ENCODE data around the gene UAP1L1. TPM values are rescaled to one million over a fixed set of nuclear protein-coding genes. Genes with fewer than 3 reads are reported as not detected.

UAP1L1 gene
- total RNA-seq, 4 donors from 2014 or later: 9.3 to 15.7 (median 12.4) TPM

DNA sequence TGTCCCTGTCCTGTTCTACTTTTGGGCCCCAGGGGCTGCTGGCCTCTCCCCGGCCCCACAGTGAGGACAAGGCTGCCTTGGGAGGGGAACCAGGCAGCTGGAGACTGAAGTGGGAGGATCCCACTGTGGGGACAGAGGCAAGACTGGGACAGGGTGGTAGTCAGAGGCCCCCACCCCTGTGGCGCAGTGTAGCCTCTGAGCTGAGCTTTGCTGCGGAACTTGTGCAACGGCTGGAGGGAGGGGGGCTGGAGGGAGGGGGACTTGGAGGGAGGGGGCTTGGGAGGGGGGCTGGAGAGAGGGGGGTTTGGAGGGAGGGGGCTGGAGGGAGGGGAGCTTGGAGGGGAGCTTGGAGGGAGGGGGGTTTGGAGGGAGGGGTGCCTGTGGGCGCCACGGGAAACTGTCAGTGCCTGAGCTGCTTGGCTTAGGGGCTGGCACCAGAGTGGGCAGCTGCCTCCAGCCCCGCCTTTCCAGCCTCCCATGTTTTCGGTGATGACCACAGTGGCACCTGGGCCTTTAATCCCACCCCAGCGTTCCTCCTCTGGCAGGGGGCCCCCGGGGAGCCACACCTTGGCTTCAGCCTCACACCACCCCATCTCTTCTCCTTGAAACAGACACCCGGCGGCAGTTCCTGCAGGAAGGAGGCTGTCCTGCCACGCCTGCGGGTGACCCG, 43.1 kb upstream of the UAP1L1 start:
- Histone ChIP-seq H3K27ac (peak overlapping the region in 1 of 3 donors; percentile 49), H3K4me1 (peaks cover 17 to 29% of the 10 kb centered on the region in 2 donors), H3K9me3 (no peaks in the 10 kb centered on the region), H3K36me3 (peaks cover 0 to under 1% of the 10 kb centered on the region in 2 donors), H3K27me3 (no peaks in the 10 kb centered on the region), H3K4me3 (replicated peaks in 1 of 3) (no peak overlapping the region)
- 46 to 48% methylated on average over 9 to 12 of the region's 15 CpGs for WGBS, 2 donors
- no peak for DNase-seq
- TF ChIP-seq POLR2A (IDR thresholded peaks at IDR 0.05): no peak
- TF ChIP-seq, protein P1, sequence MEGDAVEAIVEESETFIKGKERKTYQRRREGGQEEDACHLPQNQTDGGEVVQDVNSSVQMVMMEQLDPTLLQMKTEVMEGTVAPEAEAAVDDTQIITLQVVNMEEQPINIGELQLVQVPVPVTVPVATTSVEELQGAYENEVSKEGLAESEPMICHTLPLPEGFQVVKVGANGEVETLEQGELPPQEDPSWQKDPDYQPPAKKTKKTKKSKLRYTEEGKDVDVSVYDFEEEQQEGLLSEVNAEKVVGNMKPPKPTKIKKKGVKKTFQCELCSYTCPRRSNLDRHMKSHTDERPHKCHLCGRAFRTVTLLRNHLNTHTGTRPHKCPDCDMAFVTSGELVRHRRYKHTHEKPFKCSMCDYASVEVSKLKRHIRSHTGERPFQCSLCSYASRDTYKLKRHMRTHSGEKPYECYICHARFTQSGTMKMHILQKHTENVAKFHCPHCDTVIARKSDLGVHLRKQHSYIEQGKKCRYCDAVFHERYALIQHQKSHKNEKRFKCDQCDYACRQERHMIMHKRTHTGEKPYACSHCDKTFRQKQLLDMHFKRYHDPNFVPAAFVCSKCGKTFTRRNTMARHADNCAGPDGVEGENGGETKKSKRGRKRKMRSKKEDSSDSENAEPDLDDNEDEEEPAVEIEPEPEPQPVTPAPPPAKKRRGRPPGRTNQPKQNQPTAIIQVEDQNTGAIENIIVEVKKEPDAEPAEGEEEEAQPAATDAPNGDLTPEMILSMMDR (IDR thresholded peaks at IDR 0.05): no peak
- intact Hi-C loops (cut with DNase I): loop anchor here (5.0 to 10.0 kb wide), 2 partner anchors 189 to 247 kb away; partner anchors contain the start of genes AJM1 and PHPT1

DNA sequence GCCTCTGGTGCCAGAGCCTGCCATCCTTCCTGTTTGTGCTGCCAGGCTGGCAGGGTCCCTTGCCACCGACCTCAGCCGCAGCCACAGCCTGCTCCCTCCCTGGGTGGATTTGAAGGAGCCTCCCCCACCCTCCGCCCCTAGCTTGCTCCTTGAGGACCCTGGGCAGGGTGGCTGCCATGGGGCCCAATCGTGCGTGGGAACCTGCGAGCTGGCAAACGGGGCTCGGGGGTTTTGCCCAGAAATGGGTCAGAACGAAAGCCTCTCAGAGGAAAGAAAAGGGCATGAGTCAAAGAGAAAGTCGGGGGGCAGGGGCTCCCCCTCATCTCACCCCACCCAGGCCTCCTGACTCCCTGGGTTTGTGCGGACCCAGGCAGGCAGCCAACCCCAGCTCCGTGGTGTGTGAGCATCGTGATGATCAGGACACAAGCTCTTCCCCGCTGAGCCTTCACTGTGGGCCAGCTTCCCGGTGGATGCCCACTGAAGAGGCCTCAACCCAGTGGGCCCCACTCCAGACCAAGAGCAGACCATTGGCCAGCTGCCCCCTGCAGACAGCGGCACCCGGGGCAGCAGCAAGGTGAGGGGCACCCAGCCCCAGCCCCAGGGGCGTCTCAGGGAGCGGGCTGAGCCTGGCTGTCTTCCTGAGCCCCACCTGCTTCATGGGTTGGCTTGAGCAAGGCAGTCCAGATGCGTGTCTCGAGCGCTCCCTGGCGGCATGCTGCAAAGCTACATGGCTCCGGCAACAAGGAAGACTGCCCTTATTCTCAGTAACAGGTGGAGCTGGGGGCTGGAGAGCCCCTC, 42.4 kb upstream of the UAP1L1 start:
- H3K4me1 ChIP-seq: peaks cover 10 to 23% of the 10 kb centered on the region in 2 donors

DNA sequence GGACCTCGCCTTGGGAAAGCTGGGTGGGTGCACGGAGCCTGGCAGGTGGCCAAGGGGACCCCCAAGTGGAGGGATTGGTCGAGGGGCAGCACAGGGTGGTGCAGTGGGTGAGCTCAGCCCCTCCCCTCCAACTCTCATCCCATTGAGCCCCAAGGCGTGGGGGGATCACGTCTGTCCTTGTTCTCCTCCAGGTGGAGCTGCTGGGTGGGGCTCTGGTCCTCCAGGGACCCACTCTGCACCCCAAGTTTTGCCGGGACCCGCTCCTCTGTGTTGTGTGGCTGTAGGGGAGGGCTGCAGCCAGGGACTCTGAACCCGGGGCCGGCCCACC, 41.8 kb upstream of the UAP1L1 start:
- no CpG with 5 or more reads among the region's 9 CpGs for WGBS, 2 donors
- peak overlapping the region in 1 of 3 donors; percentile 24 for H3K27ac ChIP-seq
- peaks cover 10 to 20% of the 10 kb centered on the region in 2 donors for H3K4me1 ChIP-seq
- DNase-seq: no peak
- TF ChIP-seq POLR2A (IDR thresholded peaks at IDR 0.05): no peak
- TF ChIP-seq, protein P1 (IDR thresholded peaks at IDR 0.05): peak in 1 of 6 experiments; percentile 1
- H3K27me3 ChIP-seq: no peaks in the 10 kb centered on the region
- intact Hi-C loops (cut with DNase I): loop anchor here (10.0 kb wide), 1 partner anchor 191 kb away; the partner anchor contains the start of genes AJM1 and PHPT1
- peaks cover 0 to 8% of the 10 kb centered on the region in 2 donors for H3K36me3 ChIP-seq
- H3K9me3 ChIP-seq: no peaks in the 10 kb centered on the region
- no peak overlapping the region for H3K4me3 ChIP-seq (replicated peaks in 1 of 3)

More for the DNA sequence above, 42.4 kb upstream of the UAP1L1 start:
- DNase-seq: peak; percentile 82 to 84
- Histone ChIP-seq H3K36me3 (peaks cover 0 to 8% of the 10 kb centered on the region in 2 donors), H3K27ac (peak overlapping the region in 1 of 3 donors; percentile 49), H3K27me3 (no peaks in the 10 kb centered on the region), H3K9me3 (no peaks in the 10 kb centered on the region), H3K4me3 (replicated peaks in 1 of 3) (no peak overlapping the region)
- intact Hi-C loops (cut with DNase I): loop anchor here (5.0 to 10.0 kb wide), 2 partner anchors 190 to 248 kb away; partner anchors contain the start of genes AJM1 and PHPT1
- TF ChIP-seq, protein P1 (IDR thresholded peaks at IDR 0.05): peak; percentile 79 to 94 (median 89)
- TF ChIP-seq POLR2A (IDR thresholded peaks at IDR 0.05): no peak
- WGBS, 2 donors: 1 to 11% methylated on average over 7 to 18 of the region's 24 CpGs

DNA sequence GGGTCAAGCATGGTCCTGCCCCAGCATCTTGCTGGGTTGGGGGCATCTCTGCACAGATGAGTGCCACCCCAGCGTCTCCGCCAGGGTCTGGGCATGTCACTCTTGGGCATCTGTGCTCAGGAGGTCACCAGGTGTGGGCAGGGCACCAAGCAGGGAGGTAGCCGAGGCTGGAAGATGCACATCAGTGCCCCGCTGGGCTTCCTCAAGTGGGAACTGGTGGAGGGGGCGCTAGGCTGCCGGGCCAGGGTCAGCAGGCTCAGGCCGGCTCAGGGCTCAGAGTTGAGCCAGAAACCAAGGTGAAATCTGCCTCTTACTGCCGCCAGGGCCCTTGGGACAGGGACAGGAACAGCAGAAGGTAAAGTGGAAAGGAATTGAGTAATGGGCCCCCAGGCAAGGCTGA, 41.4 kb upstream of the UAP1L1 start:
- Histone ChIP-seq H3K4me1 (peaks cover 10 to 20% of the 10 kb centered on the region in 2 donors), H3K27me3 (no peaks in the 10 kb centered on the region), H3K27ac (no peak overlapping the region), H3K9me3 (no peaks in the 10 kb centered on the region), H3K36me3 (peaks cover 0 to 8% of the 10 kb centered on the region in 2 donors), H3K4me3 (replicated peaks in 1 of 3) (no peak overlapping the region)
- intact Hi-C loops (cut with DNase I): loop anchor here (10.0 kb wide), 1 partner anchor 191 kb away; the partner anchor contains the start of genes AJM1 and PHPT1
- 34 to 45% methylated on average over 5 to 8 of the region's 8 CpGs for WGBS, 2 donors
- TF ChIP-seq, protein P1 (IDR thresholded peaks at IDR 0.05): no peak
- no peak for TF ChIP-seq POLR2A (IDR thresholded peaks at IDR 0.05)
- peak; percentile 37 for DNase-seq
